Upper lobe of left lung (tissue), 6 donors: ENCODE results near the gene TTYH3. TPM values are rescaled to one million over a fixed set of nuclear protein-coding genes. Genes with fewer than 3 reads are reported as not detected.

Source experiments
- ATAC-seq, 2 donors: fragments of 200-7000 bp; cut with Tn5 transposase; one replicate each; pipeline ENCODE4 v1.9.1; 2022; ENCODE audit warnings: mild to moderate bottlenecking in 2 of 2, moderate library complexity in 2 of 2; ENCODE audit not compliant: low FRiP score in 2 of 2
- DNase-seq, 2 donors: peaks; one replicate each; pipeline ENCODE4 v3.0.0-alpha.2; 2019 to 2020
- H3K27ac ChIP-seq, 4 donors: fragments of 200-600 bp; sonication (generic); one replicate each; pipeline ENCODE4 v1.5.1; 2016 to 2019
- H3K27me3 ChIP-seq, 4 donors: fragments of 200-600 bp; sonication (generic); one replicate each; pipeline ENCODE4 v1.5.1; 2017 to 2019
- H3K36me3 ChIP-seq, 4 donors: fragments of 200-600 bp; sonication (generic); one replicate each; pipeline ENCODE4 v1.5.1; 2016 to 2019
- H3K4me1 ChIP-seq, 4 donors: fragments of 200-600 bp; sonication (generic); one replicate each; pipeline ENCODE4 v1.5.1; 2018 to 2019
- H3K4me3 ChIP-seq, 4 donors: fragments of 200-600 bp; sonication (generic); one replicate each; pipeline ENCODE4 v1.5.1; 2017 to 2019; ENCODE audit warnings: mild to moderate bottlenecking in 2 of 4, moderate library complexity in 1 of 4
- H3K9me3 ChIP-seq, 4 donors: fragments of 200-600 bp; sonication (generic); one replicate each; pipeline ENCODE4 v1.5.1; 2018 to 2019
- EP300 ChIP-seq, 4 donors: sonication (generic); formaldehyde crosslinking; IDR thresholded peaks; one replicate each; pipeline ENCODE4 v1.5.1; 2017; ENCODE audit warnings: antibody characterized with exemption in 4 of 4, control low read depth in 2 of 4
- POLR2A ChIP-seq, 4 donors: fragments of 450-650 bp; IDR thresholded peaks; one replicate each; pipeline ENCODE4 v1.5.1; 2016 to 2017; ENCODE audit warnings: antibody characterized with exemption in 4 of 4, mild to moderate bottlenecking in 2 of 4
- POLR2AphosphoS5 ChIP-seq, 2 donors: sonication (generic); formaldehyde crosslinking; IDR thresholded peaks; one replicate each; pipeline ENCODE4 v1.5.1; 2017; ENCODE audit warnings: antibody characterized with exemption in 2 of 2
- WGBS, 2 donors: methylation state at CpG; one replicate each; pipeline ENCODE4 v1.1.5; 2017 to 2018; 5-methylcytosine and 5-hydroxymethylcytosine counted together
- total RNA-seq, 6 donors: library from RNA; depleted of rRNA in 4 of 6; stranded (reverse); fragments of >200 nt in 4 of 6; gene quantifications; one replicate each; pipeline versions ENCODE4 v1.1.0 to v1.2.1, GENCODE V29; 2016 to 2021
- TF ChIP-seq, protein P1 (sequence below), 6 experiments: fragments of 450-650 bp in 4 of 6; fragments of 200-600 bp in 2 of 6; sonication (generic) in 2 of 6; IDR thresholded peaks; one replicate each; pipeline ENCODE4 v1.5.1; 2016 to 2019; ENCODE audit warnings: antibody characterized with exemption in 6 of 6
- donor health status: DM: no; HTN: no; CAD: no; lungs with moderate emphysema.
- donor health status: DM: no; HTN: yes; CAD: no; lungs with severe emphysema.

The TTYH3 gene
- total RNA-seq, 6 donors from 2014 or later, result 16.5 to 69.6 (median 58.1) TPM

DNA sequence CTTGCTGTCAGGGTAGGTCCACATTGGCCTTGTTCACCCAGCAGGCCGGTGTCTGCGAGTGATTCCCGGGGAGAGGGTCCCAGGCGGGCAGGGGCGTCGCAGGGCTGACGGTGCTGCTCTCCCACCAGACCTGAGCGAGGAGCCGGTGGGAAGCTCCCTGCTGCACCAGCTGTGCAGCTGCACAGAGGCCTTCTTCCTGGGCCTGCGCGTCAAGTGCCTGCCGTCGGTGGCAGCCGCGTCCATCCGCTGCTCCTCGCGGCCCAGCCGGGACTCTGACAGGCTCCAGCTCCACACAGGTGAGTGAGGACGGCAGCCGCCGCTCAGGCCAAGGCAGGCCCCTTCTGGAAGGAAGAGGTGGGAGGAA lies 70.8 kb downstream of the TTYH3 start:
- H3K9me3 ChIP-seq, result no peaks in the 10 kb centered on the region
- no peak overlapping the region for H3K4me3 ChIP-seq
- H3K27me3 ChIP-seq, result no peaks in the 10 kb centered on the region
- DNase-seq (peak in 1 of 2 donors; percentile 81), ATAC-seq (no peak)
- no peak overlapping the region for H3K27ac ChIP-seq
- no peak for TF ChIP-seq POLR2A (IDR thresholded peaks at IDR 0.05)
- WGBS, 2 donors, result 85 to 91% methylated on average over 19 to 22 of the region's 22 CpGs
- H3K4me1 ChIP-seq, result peaks cover 0 to 8% (median 0%) of the 10 kb centered on the region in 4 donors
- H3K36me3 ChIP-seq, result no peaks in the 10 kb centered on the region

- H3K9me3 ChIP-seq, result no peaks in the 10 kb centered on the region
- 83 to 88% methylated on average over 8 to 14 of the region's 14 CpGs for WGBS, 2 donors
- no peak for DNase-seq
- TF ChIP-seq POLR2AphosphoS5 (IDR thresholded peaks at IDR 0.05) (no peak), EP300 (IDR thresholded peaks at IDR 0.05) (no peak), POLR2A (IDR thresholded peaks at IDR 0.05) (no peak)
- TF ChIP-seq, protein P1, sequence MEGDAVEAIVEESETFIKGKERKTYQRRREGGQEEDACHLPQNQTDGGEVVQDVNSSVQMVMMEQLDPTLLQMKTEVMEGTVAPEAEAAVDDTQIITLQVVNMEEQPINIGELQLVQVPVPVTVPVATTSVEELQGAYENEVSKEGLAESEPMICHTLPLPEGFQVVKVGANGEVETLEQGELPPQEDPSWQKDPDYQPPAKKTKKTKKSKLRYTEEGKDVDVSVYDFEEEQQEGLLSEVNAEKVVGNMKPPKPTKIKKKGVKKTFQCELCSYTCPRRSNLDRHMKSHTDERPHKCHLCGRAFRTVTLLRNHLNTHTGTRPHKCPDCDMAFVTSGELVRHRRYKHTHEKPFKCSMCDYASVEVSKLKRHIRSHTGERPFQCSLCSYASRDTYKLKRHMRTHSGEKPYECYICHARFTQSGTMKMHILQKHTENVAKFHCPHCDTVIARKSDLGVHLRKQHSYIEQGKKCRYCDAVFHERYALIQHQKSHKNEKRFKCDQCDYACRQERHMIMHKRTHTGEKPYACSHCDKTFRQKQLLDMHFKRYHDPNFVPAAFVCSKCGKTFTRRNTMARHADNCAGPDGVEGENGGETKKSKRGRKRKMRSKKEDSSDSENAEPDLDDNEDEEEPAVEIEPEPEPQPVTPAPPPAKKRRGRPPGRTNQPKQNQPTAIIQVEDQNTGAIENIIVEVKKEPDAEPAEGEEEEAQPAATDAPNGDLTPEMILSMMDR (IDR thresholded peaks at IDR 0.05), result no peak
- peaks cover 2 to 12% (median 9%) of the 10 kb centered on the region in 4 donors for H3K4me1 ChIP-seq
- H3K27ac ChIP-seq, result no peak overlapping the region
- ATAC-seq, result no peak
- H3K27me3 ChIP-seq, result no peaks in the 10 kb centered on the region
- no peaks in the 10 kb centered on the region for H3K36me3 ChIP-seq
- no peak overlapping the region for H3K4me3 ChIP-seq
Measured at GRCh38 chr7:2705371-2706096, 73.7 kb downstream of the TTYH3 start.

DNA sequence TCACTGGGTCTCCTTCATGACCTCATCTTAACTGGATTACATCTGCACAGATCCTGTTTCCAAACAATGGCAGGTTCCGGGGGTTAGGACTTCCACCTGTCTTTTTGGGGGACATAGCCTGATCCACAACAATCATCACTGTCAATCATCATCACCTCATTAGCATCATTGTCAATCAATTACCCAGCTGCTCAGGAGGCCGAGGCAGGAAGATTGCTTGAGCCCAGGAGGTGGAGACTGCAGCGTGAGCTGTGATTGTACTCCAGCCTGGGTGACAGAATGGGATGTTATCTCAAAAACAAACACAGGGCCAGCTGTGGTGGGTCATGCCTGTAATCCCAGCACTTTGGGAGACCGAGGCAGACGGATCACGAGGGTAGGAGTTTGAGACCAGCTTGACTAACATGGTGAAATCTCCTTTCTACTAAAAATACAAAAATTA lies 74.9 kb downstream of the TTYH3 start:
- no peaks in the 10 kb centered on the region for H3K36me3 ChIP-seq
- H3K4me1 ChIP-seq, result peaks cover 2 to 23% (median 16%) of the 10 kb centered on the region in 4 donors

GRCh38 chr7:2707481-2707880 lies 75.7 kb downstream of the TTYH3 start:
- H3K4me3 ChIP-seq, result no peak overlapping the region
- no peak for DNase-seq
- TF ChIP-seq POLR2AphosphoS5 (IDR thresholded peaks at IDR 0.05) (no peak), POLR2A (IDR thresholded peaks at IDR 0.05) (no peak)
- TF ChIP-seq, protein P1 (IDR thresholded peaks at IDR 0.05), result no peak
- no peak for ATAC-seq
- no peak overlapping the region for H3K27ac ChIP-seq
- no peaks in the 10 kb centered on the region for H3K9me3 ChIP-seq
- 68 to 77% methylated on average over 8 of the region's 8 CpGs for WGBS, 2 donors
- no peaks in the 10 kb centered on the region for H3K27me3 ChIP-seq
- H3K36me3 ChIP-seq, result no peaks in the 10 kb centered on the region
- peaks cover 2 to 28% (median 18%) of the 10 kb centered on the region in 4 donors for H3K4me1 ChIP-seq

More for the DNA sequence above, 74.9 kb downstream of the TTYH3 start:
- Histone ChIP-seq H3K9me3 (no peaks in the 10 kb centered on the region), H3K27ac (no peak overlapping the region), H3K4me3 (no peak overlapping the region), H3K27me3 (no peaks in the 10 kb centered on the region)
- TF ChIP-seq POLR2A (IDR thresholded peaks at IDR 0.05) (no peak), POLR2AphosphoS5 (IDR thresholded peaks at IDR 0.05) (no peak), EP300 (IDR thresholded peaks at IDR 0.05) (no peak)
- TF ChIP-seq, protein P1 (IDR thresholded peaks at IDR 0.05), result no peak
- ATAC-seq (no peak), DNase-seq (no peak)
- WGBS, 2 donors, result 58 to 69% methylated on average over 6 of the region's 6 CpGs

GRCh38 chr7:2708041-2708440 lies 76.3 kb downstream of the TTYH3 start:
- no peak for DNase-seq
- 97 to 98% methylated on average over 9 to 10 of the region's 10 CpGs for WGBS, 2 donors
- Histone ChIP-seq H3K27ac (no peak overlapping the region), H3K4me3 (no peak overlapping the region), H3K27me3 (no peaks in the 10 kb centered on the region), H3K4me1 (peaks cover 2 to 29% (median 23%) of the 10 kb centered on the region in 4 donors), H3K9me3 (no peaks in the 10 kb centered on the region), H3K36me3 (no peaks in the 10 kb centered on the region)
- TF ChIP-seq EP300 (IDR thresholded peaks at IDR 0.05) (no peak), POLR2AphosphoS5 (IDR thresholded peaks at IDR 0.05) (no peak), POLR2A (IDR thresholded peaks at IDR 0.05) (no peak)
- TF ChIP-seq, protein P1 (IDR thresholded peaks at IDR 0.05), result no peak
- ATAC-seq, result no peak
